Mononuclear cell (primary cell): ENCODE results near the gene AP3S2. TPM values are rescaled to one million over a fixed set of nuclear protein-coding genes. Genes with fewer than 3 reads are reported as not detected.
"Not testable (repeated sequence)": the region's sequence is repeated elsewhere in the genome, so short reads cannot be mapped to it uniquely, and the experiment has no call there.

Source experiments
- H3K27me3 ChIP-seq: 2 replicates; pipeline ENCODE4 v1.6.0; 2011; ENCODE audit warnings: low read length, control low read depth; ENCODE audit not compliant: insufficient read depth
- H3K4me1 ChIP-seq: 2 replicates; pipeline ENCODE4 v1.5.1; 2011; ENCODE audit warnings: mild to moderate bottlenecking, low read length, control low read depth; ENCODE audit not compliant: insufficient read depth
- H3K4me3 ChIP-seq: 2 replicates; pipeline ENCODE4 v1.5.1; 2011; ENCODE audit warnings: mild to moderate bottlenecking, low read length, moderate library complexity
- H3K9me3 ChIP-seq: 2 replicates; pipeline ENCODE4 v1.5.1; 2011; ENCODE audit warnings: low read depth, mild to moderate bottlenecking, control low read depth, low read length
- total RNA-seq: library from RNA; depleted of rRNA; stranded (reverse); fragments of >200 nt; gene quantifications from one replicate; pipeline ENCODE4 v1.2.3, GENCODE V29; 2012

Gene AP3S2
- total RNA-seq, 1 donor = 38.9 TPM

DNA sequence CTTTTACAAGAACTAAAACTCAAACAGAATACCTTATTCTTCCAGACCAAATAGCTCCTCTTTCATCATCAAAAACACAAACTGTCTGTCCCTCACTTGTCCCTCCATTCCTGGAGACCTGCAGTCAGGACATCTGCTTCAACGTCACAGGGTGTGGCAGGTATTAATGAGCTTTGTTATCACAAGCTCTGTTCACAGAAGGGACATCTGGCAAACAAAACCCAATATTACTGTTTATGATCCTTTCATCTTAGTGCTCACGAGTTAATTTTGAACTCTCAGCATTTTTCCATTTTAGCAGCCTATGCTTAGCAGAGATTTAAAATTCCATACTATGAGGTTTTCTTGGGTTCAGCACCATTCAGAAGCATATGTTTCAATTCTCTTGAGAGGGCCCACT, 32.9 kb downstream of the AP3S2 start:
- Histone ChIP-seq H3K4me1 (no peaks in the 10 kb centered on the region), H3K9me3 (no peaks in the 10 kb centered on the region), H3K27me3 (no peaks in the 10 kb centered on the region), H3K4me3 (no peak overlapping the region)

DNA sequence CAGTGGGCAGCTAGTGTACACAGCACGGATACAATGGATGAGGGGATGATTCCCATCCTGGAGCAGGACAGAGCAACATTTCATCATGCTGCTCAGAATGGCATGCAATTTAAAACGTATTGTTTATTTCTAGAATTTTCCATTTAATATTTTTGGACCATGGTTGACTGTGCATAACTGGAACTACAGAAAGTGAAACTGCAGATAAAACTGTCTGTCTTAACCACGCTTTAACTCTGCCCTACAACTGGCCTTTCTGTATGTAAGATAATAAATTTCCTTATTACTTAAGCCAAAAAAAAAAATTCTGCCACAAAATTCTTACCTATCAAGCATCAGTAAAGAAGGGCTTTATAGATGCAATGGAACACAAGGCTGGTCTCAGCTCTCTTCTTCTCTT, 33.4 kb downstream of the AP3S2 start:
- no peak overlapping the region for H3K4me3 ChIP-seq
- no peaks in the 10 kb centered on the region for H3K4me1 ChIP-seq
- H3K27me3 ChIP-seq = no peaks in the 10 kb centered on the region
- H3K9me3 ChIP-seq = no peaks in the 10 kb centered on the region

DNA sequence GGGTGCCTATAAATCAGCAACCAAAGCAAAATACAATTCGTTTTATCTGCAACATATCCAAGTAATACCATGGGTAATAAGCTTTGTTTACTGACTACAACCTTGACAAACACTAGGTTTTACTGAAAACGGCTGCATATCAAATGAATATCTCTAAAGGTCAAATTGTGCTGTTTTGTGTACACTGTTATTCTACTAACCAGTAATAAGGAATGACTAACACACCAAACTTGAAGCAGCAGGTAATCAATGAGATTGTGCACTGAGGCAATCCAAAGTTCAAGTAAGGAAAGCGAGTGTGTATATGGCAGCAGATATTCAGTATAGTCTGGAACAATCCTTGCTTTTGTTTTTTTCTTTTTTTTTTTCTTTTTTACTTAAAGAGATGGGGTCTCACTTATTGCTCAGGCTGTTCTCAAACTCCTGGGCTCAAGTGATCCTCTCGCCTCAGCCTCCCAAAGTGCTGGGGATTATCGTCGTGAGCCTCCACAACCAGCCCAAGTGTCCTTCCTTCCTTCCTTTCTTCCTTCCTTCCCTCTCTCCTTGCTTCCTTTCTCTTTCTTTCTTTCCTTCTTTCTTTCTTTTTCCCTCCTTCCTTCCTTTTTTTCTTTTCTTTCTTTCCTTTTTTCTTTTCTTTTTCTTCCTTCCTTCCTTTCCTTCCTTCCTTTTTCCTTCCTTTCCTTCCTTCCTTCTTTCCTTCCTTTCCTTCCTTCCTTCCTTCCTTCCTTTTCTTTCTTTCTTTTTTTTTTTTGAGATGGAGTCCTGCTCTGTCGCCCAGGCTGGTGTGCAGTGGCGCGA, 34.9 kb downstream of the AP3S2 start:
- H3K27me3 ChIP-seq = no peaks in the 10 kb centered on the region
- H3K9me3 ChIP-seq = no peaks in the 10 kb centered on the region
- H3K4me3 ChIP-seq = no peak overlapping the region
- no peaks in the 10 kb centered on the region for H3K4me1 ChIP-seq

DNA sequence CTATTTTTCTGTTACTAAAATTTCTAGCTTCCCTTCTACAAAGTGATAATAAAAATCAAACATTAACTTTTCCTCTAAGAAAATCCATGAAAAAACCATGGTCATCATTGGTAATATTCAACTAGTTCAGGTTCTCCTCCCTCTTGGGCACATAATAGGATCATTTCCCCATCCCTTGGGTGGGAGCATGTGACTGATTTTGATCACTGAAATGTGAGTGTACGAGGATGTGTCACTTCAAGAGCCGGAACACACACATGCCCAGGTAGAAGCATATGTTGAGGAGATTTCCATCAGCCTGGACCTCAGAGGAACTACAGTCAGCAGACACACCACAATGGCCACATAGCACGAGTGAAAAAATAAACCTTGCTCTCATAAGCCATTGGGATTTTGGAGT, 36.1 kb downstream of the AP3S2 start:
- H3K4me3 ChIP-seq = no peak overlapping the region
- peaks cover 3% of the 10 kb centered on the region for H3K4me1 ChIP-seq
- H3K9me3 ChIP-seq = no peaks in the 10 kb centered on the region
- no peaks in the 10 kb centered on the region for H3K27me3 ChIP-seq

DNA sequence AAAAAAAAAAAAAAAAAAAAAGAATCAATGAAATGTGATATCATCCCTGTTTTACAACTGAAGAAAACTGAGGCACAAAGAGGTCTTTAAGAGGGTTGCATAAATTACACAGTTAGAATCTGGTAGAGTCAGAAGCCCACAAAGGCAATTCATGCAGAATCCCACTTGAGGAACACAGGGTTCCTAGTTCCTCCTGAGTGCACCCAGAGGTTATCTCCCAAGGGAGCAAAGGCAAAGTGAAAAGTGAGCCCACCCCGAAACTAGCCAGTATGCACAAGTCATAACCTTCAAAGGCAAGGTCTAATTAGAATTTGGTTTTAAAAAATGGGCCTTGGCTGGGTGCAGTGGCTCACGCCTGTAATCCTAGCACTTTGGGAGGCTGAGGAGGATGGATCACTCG, 37.8 kb downstream of the AP3S2 start:
- H3K4me1 ChIP-seq = peaks cover 20% of the 10 kb centered on the region
- no peaks in the 10 kb centered on the region for H3K9me3 ChIP-seq
- H3K27me3 ChIP-seq = no peaks in the 10 kb centered on the region
- H3K4me3 ChIP-seq = no peak overlapping the region

DNA sequence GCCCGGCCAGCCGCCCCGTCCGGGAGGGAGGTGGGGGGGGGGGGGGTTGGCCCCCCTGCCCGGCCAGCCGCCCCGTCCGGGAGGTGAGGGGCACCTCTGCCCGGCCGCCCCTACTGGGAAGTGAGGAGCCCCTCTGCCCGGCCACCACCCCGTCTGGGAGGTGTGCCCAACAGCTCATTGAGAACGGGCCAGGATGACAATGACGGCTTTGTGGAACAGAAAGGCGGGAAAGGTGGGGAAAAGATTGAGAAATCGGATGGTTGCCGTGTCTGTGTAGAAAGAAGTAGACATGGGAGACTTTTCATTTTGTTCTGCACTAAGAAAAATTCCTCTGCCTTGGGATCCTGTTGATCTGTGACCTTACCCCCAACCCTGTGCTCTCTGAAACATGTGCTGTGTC, 38.9 kb downstream of the AP3S2 start:
- H3K27me3 ChIP-seq, H3K9me3 ChIP-seq, H3K4me3 ChIP-seq: not testable (repeated sequence)
- H3K4me1 ChIP-seq = peaks cover 31% of the 10 kb centered on the region

DNA sequence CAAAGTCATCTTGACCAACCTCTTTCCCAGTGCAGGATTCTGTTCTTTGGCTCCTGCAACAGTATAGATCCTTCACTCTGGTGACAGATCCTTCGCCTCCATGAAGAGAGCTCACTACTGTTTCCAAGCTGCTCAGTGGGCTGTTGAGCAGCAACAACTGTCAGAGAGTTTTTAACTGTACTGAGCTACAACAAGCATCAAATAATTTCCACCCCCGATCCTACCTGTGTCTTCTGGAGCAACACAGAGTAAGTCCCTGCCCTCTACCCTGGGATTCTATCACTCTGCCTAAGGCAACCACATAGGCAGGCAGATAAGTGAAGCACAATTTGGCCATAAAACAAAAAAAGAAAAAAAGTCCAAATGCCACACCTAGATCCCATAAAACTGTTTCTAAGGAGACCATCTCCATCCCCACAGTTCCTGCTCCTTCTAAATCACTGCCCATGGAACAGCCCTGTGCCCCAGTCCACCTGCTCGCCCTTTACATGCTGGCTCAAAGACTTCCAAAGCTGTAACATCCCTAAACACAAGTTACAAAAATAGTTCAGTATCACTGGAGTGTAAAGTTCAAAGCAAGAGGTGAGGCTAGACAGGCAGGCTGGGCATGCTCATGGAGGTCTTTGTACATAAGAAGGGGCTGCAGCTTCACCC, 41.3 kb downstream of the AP3S2 start:
- no peaks in the 10 kb centered on the region for H3K9me3 ChIP-seq
- no peaks in the 10 kb centered on the region for H3K27me3 ChIP-seq
- H3K4me1 ChIP-seq = peaks cover 52% of the 10 kb centered on the region
- H3K4me3 ChIP-seq = no peak overlapping the region

DNA sequence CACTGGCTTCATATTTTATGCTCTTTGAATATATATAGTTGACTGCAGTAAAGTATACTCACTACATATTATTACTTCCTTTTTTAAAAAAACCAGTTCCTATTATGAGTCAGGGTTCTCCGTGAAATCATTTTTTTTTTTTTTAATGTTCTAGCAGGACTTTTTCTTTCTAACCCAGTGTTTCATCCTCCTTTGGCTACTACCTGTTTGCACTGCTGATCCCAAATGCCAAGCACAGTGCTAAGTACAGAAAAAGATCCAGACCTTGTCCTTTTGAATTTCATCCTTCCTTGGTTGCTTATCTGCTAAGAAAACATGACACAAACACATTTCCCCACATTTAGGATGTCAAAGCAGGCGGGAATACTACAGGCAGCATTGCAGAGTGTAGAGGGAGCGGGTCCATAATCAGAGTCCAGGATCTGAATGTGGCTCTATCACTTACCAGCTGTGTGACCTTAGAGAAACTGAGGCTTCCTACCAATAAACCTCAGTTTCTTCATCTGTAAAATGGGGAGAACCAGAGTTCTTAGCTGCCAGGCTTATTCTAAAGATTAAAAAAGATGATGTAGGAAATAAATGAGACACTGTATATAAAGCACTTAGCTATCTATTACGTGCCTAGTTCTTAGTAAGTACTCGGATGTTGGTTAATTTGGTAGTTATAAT, 42.0 kb downstream of the AP3S2 start:
- H3K27me3 ChIP-seq = no peaks in the 10 kb centered on the region
- H3K4me1 ChIP-seq = peaks cover 58% of the 10 kb centered on the region
- no peaks in the 10 kb centered on the region for H3K9me3 ChIP-seq
- no peak overlapping the region for H3K4me3 ChIP-seq

DNA sequence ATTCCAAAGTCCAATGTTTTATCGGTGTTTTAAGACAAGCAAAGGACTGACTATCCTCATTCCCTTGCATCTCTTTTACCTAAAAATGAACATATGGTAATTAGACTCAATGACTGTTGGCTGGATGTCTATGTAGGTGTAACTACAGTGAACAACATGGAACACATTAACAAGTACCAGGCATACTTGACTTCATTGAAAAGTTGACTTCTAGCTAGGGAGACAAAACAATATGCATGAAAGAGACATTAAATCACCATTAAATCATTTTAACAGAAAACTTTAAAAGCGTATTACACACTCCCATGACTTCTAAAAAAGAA, 44.9 kb downstream of the AP3S2 start:
- Histone ChIP-seq H3K4me1 (peaks cover 58% of the 10 kb centered on the region), H3K27me3 (no peaks in the 10 kb centered on the region), H3K9me3 (no peaks in the 10 kb centered on the region), H3K4me3 (no peak overlapping the region)

DNA sequence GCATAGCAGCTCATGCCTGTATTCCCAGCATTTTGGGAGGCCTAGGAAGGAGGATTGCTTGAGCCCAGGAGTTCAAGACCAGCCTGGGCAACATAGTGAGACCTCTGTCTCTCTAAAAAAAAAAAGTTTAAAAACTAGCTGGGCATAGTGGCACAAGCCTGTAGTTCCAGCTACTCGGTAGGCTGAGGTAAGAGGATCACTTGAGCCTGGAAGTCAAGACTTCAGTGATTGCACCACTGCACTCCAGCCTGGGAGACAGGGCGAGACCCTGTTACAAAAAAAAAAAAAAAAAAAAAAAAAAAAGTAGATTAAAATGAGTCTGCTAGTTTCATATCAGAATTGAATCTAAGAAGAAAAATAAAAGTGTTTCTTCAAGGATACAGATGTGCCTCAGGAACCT, 46.7 kb downstream of the AP3S2 start:
- no peaks in the 10 kb centered on the region for H3K27me3 ChIP-seq
- H3K9me3 ChIP-seq = no peaks in the 10 kb centered on the region
- peaks cover 49% of the 10 kb centered on the region for H3K4me1 ChIP-seq
- H3K4me3 ChIP-seq = no peak overlapping the region

DNA sequence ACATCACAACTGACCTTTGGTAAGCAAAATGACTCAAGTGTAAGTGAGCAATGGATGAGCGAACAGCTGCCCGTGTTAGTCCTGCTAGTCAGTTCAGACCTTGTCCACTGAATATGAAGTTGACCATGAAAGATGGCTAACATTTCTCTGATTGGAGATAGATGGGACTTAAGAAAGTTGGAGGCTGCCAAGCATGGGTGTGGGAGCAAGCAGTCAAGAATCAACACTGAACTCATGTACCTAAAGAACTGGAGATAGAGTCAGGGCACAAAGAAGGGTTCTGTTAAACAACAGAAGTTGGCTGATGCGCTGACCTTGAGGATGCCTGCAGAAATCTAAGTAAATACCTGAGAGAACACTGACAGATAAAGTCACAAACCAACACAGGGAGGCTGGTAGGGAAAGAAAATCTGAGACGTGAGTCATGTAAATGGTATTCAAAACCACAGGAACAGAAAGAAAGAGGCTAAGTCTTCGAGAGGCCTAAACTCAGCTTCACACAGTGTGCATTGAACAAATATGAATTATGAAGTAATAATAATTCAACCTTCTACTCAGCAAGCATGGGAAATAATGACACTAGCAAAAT, 48.4 kb downstream of the AP3S2 start:
- Histone ChIP-seq H3K9me3 (no peaks in the 10 kb centered on the region), H3K4me1 (peaks cover 38% of the 10 kb centered on the region), H3K27me3 (no peaks in the 10 kb centered on the region), H3K4me3 (no peak overlapping the region)

DNA sequence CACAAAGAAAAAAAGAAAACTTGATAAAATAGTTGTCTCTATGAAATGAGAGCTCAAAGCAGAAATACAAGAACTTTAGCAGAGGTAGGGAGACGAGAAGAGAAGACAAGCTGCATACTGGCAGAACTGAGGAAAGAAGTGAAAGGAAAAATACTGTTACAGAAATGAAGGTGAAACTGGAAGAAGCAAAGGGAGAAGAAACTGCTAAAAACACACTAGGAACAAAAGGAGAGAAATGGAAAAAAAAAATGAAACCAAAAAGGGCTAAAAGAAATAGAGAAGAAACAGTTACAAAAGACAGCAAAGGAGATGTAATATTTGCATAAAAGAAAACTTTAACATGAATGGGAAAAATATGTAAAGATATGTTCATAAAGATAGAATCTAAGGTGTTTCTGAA, 51.8 kb downstream of the AP3S2 start:
- Histone ChIP-seq H3K4me3 (no peak overlapping the region), H3K4me1 (peaks cover 41% of the 10 kb centered on the region), H3K9me3 (no peaks in the 10 kb centered on the region), H3K27me3 (no peaks in the 10 kb centered on the region)

DNA sequence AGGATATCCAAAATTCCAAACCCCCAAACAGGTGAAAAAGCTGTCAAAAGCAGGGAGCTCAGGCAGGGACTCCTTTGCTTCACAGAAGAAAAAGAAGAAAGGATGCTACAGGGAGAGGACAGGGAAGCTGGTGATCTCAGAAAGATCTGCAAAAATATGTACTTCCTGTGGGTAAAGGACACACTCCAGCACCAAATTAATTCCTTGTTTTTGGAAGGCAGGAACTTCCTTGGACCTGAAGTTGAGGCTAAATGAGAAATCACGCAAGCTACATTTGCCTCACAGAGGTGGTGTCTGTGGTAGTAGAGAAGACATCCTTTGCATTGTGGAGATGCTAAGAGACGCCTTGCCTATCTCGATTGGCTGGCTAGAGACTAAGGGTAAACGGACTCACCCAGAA, 52.5 kb downstream of the AP3S2 start:
- no peak overlapping the region for H3K4me3 ChIP-seq
- H3K27me3 ChIP-seq = no peaks in the 10 kb centered on the region
- H3K4me1 ChIP-seq = peaks cover 46% of the 10 kb centered on the region
- no peaks in the 10 kb centered on the region for H3K9me3 ChIP-seq

DNA sequence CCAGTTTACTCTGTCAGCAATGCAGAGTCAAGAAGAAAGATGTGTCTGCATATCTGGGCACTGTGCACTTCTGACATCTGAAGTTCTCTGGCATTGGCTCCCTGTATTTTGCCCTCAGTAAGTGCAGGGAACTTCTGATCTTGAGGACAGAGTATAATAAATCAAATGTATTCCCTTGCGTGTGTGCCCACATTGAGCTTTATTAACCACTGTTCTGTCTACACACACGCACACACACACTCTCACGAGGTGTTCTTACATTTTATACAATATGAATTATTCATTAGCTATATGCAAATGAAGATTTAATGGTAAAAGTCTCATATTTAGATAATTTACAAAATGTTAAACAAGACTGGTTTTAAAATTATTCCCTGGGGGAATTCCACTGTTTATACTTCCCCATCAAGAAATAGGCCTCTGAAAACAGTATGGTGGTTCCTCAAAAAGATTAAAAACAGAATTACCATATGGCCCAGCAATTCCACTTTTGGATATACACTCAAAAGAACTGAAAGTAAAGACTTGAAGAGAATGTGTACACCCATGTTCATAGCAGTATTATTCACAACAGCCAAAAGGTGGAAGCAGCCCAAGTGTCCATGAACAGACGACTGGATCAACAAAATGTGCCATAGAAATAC, 54.5 kb downstream of the AP3S2 start:
- no peaks in the 10 kb centered on the region for H3K27me3 ChIP-seq
- peaks cover 66% of the 10 kb centered on the region for H3K4me1 ChIP-seq
- no peaks in the 10 kb centered on the region for H3K9me3 ChIP-seq
- no peak overlapping the region for H3K4me3 ChIP-seq

DNA sequence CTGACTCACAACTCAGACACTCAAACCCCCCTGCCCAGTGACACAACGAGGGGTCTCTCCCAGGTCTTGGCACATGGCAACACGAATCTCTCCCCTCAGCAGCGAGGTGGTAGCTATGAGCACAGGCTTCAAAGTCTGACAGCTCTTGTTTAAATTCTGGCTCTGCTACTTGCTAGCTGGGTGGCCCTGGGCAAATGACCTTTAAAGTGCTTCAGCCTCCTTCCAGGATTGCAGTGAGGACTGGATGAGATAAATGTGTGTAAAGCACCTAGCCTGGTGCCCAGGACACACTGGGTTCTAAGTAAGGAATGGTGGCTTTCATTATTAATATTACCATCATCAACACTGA, 56.0 kb downstream of the AP3S2 start:
- no peaks in the 10 kb centered on the region for H3K9me3 ChIP-seq
- peaks cover 72% of the 10 kb centered on the region for H3K4me1 ChIP-seq
- no peaks in the 10 kb centered on the region for H3K27me3 ChIP-seq
- no peak overlapping the region for H3K4me3 ChIP-seq
